GM10847 (cell line): ENCODE data around the gene PSMB5.

Experiments used
- POLR2A ChIP-seq: IDR thresholded peaks from 2 replicates; pipeline ENCODE4 v1.6.1; 2011; ENCODE audit not compliant: insufficient read length; ENCODE audit errors: extremely low read depth

Gene PSMB5

DNA sequence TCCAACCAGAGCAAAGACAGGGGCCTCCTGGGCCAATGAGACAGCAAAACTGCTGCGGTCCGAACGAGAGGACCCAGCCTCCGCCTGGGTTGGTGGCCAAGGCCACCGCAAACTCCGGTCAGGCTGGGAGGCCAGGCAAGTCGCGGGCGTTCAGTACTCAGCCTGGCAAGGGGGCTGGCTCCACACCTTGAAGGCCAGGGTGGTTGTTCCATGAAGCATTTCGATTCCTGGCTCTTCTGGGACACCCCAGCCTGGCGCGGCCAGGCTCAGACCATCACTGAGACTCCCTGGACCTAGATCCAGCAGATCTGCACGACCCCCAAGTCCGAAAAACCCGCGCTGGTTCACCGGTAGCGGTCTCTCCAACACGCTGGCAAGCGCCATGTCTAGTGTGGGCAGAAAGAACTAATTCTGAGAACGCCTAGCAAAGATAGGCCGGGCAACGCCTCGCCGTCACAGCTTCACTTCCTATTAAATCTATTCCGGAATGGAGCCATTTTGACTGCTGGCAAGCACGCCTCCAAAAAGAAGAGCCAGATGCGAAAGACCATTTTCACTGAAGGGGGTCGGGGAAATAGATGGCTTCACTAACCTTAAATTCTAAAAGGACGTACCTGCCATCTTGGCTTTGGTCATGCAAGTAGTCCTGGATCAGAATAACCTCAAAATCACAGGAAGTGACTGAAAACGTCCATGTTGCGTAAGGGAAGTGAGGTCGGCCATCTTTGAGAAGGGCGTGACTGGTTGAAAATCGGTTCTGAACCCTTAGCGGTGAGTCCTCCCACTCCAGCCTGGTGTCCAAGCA is at the start of gene PSMB5:
Gene PSMB5, minus strand, starts transcription at position 403 of the 805 bp plus-strand sequence. Its CDS starts 19 bp downstream, at position 384.
- peak; percentile 66 for TF ChIP-seq POLR2A

DNA sequence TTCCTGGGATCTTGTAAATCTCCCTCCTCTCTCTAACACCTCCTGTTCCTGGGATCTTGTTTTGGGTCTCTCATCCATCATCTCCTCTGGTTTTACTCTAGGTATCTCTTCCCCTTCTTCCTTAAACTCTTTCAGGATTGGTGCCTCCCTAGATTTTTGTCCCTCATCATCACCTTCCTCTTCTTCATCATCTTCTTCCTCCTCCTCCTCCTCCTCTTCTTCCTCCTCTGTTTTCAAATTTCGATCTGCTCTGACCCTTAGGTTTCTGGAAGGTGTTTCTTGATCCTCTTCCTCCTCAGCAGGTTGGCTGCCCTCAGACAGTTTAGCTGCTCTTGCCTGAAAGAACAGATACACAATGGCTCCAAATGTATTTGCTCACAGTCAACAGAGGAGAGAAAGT is 45.8 kb upstream of the PSMB5 start:
- TF ChIP-seq POLR2A, result no peak

DNA sequence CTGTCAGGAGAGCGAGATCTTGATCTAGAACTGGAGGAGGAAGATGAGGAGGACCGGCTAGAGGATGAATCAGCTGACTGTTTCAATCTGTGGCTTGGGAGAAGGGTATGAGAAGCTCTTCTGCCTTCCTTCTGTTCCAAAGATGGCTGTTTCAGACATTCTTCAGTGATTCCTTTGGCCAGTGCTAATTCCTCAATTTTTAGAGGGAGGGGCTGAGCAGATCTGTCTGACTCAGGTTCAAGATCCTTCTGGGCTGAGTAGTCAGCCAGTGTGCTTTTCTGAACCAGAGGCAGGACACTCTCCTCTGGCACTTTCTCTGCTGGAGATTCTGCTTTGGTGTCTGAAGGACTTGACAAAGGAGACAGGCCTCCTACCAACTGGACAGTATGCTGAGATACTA is 45.0 kb upstream of the PSMB5 start:
- no peak for TF ChIP-seq POLR2A

DNA sequence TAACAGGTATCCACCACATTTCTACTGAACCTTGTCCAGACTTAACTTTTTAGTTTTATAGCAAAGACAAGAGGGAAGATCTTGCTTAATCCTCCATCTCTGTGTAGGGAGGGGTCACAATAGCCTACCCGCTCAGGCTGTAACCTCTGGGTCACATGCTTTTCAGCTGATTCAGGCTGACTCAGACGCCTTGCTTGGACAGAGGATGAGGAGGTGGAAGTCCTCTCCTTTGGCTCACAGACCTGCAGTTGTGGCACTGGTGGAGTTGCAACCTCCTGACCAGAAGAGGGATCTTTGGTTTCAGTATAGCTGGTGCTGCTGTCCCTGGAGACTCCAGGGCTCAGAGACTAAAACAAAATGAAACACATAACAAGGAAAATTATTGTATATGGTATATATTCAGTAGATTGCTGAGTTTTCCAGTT is 44.0 kb upstream of the PSMB5 start:
- TF ChIP-seq POLR2A, result no peak

DNA sequence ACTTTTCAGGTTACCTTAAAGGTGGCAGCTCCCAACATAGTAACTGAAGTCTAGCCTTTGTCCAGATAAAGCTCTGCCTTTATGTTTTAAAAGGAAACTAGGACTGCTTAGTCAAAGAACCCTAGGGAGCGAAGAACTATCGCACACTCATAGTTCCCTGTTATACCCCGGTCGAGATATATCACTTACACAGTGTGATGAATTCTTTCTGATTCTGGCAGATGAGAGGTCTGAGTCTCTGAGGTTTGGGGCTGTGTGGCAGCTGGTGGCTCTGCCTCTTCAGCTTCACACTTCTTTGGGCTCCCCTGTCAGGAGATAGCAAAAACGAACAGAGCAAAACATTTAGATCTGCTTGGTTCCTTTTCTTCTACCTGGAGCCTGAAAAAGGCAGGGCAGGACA is 43.3 kb upstream of the PSMB5 start:
- no peak for TF ChIP-seq POLR2A

DNA sequence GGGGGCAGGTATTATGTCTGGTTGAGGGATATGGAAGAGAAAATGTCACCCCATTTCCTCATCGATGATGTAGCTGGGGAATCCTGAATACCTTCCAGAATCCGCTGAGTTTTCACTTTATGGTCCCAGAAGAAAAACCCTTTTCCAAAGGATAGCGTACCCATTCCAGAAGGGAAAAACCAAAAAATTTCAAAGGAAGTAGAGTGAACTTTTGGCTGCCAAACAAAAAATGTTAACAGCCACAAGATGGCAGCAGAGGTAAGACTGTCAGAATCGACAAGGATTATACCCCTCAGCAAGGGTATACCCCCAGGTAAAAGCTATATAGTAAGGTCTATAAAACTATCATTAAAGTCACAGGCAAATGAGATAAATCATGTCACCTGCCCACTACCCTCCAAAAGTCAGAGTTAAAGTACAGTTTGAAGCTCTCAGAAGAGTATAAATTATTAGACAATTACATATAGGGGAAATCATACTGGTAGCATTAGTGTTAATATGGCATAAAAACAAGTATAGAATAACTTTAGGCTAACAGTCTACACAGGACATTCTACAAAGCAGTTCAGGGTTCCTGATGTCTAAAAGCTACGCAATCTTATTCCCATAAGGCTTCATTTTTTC is 42.2 kb upstream of the PSMB5 start:
- TF ChIP-seq POLR2A, result no peak

DNA sequence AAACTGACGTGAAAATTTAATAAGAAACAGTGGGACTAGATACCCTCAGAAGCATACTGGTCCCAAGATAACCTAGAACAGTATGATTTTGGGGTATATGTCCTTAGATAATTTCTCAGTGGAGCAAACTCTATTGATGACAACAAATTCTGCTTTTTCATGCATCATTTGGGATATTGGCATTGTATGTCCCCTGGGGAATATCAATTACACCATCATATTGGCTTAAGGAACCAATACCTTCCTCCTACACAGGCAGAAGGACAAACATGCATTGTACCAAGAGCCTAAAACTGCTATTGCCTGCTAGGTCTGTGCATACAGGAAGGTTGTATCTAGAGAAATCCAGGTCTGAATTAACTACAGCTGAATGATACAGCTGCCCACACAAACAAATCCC is 40.2 kb upstream of the PSMB5 start:
- TF ChIP-seq POLR2A, result no peak

DNA sequence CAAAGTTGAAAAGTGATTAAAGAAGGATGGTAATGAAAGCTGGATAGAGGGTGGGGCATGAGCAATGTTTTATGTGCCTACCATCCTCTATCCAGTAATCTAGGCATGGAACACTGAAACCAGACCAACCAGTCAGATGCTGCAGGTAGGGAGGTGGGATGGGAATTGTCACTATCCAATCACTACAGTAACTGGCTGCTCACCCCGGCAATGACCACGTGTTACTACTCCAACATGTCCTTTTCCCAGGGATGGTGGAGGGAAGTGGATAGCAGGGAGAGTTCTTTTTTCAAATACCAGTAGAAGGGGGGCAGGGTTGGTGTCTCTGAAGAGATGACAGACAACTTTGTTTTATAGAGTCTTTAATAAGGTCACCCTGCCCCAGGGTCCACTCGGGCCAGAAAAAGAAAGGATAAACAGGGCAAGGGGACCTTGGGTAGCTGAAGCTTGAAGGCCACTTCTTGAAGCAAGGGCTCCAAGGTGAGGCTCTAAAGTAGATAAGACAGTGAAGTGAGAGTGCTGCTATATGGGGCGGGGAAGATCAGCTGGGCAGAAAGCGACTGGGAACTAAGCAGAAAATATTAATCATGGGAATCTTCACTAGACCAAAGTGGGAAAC is 37.3 kb upstream of the PSMB5 start:
- TF ChIP-seq POLR2A, result no peak

DNA sequence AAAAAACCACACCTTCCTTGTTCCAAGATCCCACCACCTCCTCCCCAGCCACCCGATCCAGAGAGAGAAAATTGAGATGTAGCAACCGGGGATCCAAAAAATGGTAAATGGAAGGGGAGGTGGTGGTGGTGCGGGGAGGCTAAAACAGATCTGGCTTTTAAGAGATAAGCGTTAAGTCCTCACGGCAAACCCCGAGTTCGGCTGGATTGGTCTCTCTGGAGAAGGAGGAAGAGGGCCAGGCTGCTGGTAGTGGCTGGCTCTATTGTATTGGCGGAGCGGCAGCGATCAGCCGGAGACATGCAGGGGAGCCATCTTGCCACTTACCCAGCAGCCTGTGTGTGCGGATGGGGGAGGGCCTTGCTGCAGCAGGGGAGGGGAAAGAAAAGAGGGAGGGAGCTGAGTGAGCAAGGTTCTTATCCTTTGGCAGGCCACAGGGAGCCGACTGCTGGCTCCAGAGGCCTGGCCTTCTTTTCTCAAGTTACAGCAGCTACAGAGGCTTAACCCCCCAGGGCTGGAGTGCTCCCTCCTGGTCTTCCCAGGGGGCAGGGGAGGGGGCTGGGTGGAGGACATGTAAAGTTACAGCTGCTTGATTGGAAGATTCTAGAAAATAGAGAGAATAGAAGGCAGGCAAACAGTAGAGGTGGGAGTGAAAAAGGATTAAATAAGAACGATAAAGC is 36.7 kb upstream of the PSMB5 start:
- peak; percentile 80 for TF ChIP-seq POLR2A

DNA sequence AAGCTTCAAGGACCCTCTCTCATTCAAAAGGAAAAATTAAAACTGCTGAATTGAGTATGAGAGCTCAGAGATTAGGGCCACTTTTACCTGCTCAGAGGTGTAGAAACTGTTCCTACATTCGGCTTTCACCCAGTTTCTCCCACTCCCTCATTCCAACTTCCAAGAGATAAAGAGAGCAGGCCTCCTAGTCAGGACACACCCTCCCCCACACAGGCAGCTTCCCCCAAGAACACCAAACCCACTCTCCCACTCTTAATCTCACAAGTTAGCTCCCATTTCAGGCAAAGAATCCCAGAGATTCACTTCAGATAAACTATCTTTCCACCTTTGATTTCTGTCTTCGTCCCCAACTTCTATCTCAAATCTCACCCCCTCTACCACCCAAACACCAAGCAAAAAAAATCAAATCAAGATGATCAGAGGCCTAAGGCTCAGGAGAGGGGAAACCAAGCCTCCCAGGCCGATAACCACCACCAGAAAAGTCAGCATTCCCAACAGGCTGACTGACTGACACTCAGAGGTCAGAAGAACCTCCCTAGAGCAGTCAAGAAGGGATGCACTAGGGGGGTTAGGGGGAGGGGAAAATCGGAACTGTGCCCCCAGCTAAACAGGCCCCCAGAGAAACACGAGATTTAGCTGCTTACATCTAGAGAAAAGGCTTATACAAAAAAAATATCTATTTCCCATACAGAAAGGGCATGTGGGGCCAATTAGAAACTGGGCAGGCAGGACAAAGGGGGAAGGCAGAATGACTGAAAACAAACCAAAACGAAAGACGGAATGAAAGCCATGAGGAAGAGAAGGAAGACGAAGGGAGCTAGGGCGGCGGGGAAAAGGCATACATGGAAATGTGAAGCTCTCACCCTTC is 35.8 kb upstream of the PSMB5 start:
- no peak for TF ChIP-seq POLR2A

DNA sequence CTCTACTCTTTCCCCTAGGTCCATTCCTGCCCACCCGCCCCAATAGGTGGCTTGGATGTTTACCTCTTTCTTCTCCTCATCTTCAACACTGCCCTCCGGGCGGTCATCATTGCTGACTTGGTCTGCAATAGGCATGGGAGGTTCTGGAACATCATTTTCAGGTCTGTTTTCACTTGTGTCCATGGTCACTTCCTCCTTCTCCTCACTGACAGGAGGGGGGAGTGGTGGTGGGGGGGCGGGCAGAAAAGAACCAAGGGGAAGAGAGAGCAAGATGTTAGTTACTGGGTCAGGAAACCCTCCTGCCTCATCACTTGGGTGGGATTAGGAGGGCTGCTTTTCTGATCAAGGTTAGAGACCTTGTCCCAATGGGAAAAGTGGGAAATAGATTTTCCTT is 34.7 kb upstream of the PSMB5 start:
- TF ChIP-seq POLR2A, result no peak

DNA sequence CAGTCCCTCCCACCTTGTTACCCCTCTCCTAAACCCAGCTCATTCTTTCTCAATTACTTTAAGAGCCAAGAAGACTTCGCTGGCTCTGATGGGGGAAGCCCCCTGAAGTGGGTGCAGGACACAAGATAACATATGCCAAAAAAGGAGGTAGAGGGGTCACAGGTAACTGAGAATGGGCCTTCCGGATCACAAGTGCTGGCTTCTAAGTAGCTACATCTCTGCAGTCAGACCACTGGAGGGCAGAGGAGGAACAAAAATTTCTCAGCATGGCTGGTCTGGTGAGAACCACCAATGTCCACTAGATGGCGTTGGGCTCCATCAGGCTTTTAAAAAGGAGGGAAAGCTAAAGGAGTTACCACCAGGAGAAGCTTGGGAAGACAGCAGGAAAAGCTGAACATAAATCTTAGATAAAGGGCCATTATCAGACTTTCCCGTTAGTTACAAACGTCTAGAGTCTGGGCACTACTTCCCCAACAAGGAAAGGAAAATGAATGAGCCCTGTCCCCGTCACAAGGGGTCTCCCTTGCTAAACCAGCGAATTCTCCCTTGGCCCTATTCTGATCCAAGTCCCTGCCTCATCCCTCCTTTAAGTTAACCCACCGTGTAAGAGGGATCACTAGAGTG is 34.2 kb upstream of the PSMB5 start:
- no peak for TF ChIP-seq POLR2A

DNA sequence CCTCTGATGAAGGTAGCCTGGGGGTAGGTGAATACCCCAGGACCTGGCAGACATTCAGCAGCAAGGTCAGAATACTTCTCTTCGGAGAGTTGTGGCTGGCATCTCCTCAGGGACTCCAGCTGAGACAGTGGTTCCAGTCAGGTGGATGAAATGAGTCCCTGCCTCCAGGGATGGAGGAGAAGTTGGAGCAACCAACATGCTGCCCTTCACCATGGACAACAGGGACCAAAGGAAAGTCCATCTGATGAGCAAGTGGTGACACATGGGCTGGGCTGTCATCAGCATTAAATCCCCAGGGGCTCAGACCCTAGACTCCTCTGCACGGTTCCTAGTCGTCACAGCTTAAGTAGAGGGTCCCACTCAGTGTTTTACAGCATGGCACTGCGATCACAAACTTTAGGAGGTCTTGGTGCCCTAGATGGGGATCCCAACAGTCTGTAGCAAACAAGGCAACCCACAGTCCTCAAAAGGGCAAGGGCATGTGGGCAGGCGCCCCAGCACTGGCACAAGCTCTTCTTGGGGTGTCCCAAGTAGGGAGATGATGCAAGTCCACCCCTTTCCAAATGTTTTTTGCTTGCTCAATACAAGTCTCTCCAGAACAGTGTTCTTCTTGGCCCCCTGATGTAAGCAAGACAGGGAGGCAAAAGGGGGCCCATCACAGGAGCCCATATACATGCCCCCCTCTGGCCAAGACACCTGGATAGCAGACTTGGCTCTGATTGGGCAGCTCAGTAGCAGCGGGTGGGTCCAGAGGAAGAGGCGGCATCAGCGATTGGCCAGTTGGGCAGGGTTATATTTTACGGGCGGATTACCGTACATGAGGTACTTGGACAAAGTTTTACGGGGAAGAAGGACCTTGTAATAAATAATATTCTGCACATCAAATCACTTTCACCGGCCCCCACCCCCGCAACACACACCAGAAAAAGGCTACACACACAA is 33.4 kb upstream of the PSMB5 start:
- no peak for TF ChIP-seq POLR2A
